Naive thymus-derived CD4-positive, alpha-beta T cell (primary cell): ENCODE results near the gene GREB1L. TPM values are rescaled to one million over a fixed set of nuclear protein-coding genes. Genes with fewer than 3 reads are reported as not detected.

ENCODE experiments used
- ATAC-seq: fragments of 150-1000 bp; cut with Tn5 transposase; 2 replicates; pipeline ENCODE4 v1.10.0; 2021; ENCODE audit warnings: mild to moderate bottlenecking, moderate library complexity
- CTCF ChIA-PET: fragments of 350-600 bp; sonication (Branson Sonifier 250); formaldehyde crosslinking; loops from one replicate; lab custom pipeline; 2021; ENCODE audit warnings: antibody characterized with exemption; lab: Charles Lee
- POLR2A ChIA-PET: fragments of 350-600 bp; sonication (Branson Sonifier 250); formaldehyde crosslinking; loops from one replicate; lab custom pipeline; 2021; ENCODE audit warnings: antibody characterized with exemption, inconsistent platforms; lab: Charles Lee
- DNase-seq, 9 donors: peaks; one replicate each; pipeline versions ENCODE4 v3.0.0 to v3.0.0-alpha.2; 2020 to 2022; ENCODE audit warnings: mixed read lengths in 1 of 9
- H3K27ac ChIP-seq: one replicate; pipeline ENCODE4 v1.7.0; 2013; ENCODE audit warnings: mild to moderate bottlenecking, low read depth, low read length, moderate library complexity
- H3K27me3 ChIP-seq, 2 donors: one replicate each; pipeline ENCODE4 v1.7.0; 2013; ENCODE audit warnings: low read length in 2 of 2, mild to moderate bottlenecking in 2 of 2, moderate library complexity in 2 of 2; ENCODE audit not compliant: control insufficient read depth in 2 of 2, insufficient read depth in 2 of 2
- H3K36me3 ChIP-seq, 3 experiments: 1 replicate in 2 of 3; 2 replicates in 1 of 3; pipeline ENCODE4 v1.7.0; 2013; ENCODE audit warnings: low read length in 3 of 3, mild to moderate bottlenecking in 3 of 3, moderate library complexity in 1 of 3; ENCODE audit not compliant: insufficient read depth in 3 of 3, control insufficient read depth in 2 of 3
- H3K4me1 ChIP-seq, 2 donors: one replicate each; pipeline ENCODE4 v1.7.0; 2013; ENCODE audit warnings: low read length in 2 of 2, mild to moderate bottlenecking in 2 of 2, moderate library complexity in 1 of 2; ENCODE audit not compliant: control insufficient read depth in 2 of 2, insufficient read depth in 2 of 2
- H3K4me3 ChIP-seq: 2 replicates; pipeline ENCODE4 v1.7.0; 2013; ENCODE audit warnings: mild to moderate bottlenecking, low read length
- H3K9me3 ChIP-seq, 3 experiments: 1 replicate in 2 of 3; 2 replicates in 1 of 3; pipeline ENCODE4 v1.7.0; 2013; ENCODE audit warnings: low read length in 3 of 3; ENCODE audit not compliant: control insufficient read depth in 2 of 3
- H3K27ac Mint-ChIP-seq, 9 donors: one replicate each; pipeline ENCODE4 v1.8.0; 2020 to 2022; ENCODE audit warnings: mixed read lengths in 9 of 9, mild to moderate bottlenecking in 8 of 9, moderate library complexity in 5 of 9, inconsistent platforms in 2 of 9
- H3K27me3 Mint-ChIP-seq, 5 donors: one replicate each; pipeline ENCODE4 v1.8.0; 2021 to 2022; ENCODE audit warnings: mixed read lengths in 5 of 5, mild to moderate bottlenecking in 1 of 5
- H3K36me3 Mint-ChIP-seq, 5 donors: one replicate each; pipeline ENCODE4 v1.8.0; 2020 to 2022; ENCODE audit warnings: mixed read lengths in 5 of 5, mild to moderate bottlenecking in 3 of 5, inconsistent platforms in 1 of 5
- H3K4me1 Mint-ChIP-seq, 7 donors: one replicate each; pipeline ENCODE4 v1.8.0; 2020 to 2022; ENCODE audit warnings: mixed read lengths in 7 of 7, mild to moderate bottlenecking in 3 of 7, inconsistent platforms in 1 of 7
- H3K4me3 Mint-ChIP-seq, 10 donors: one replicate each; pipeline ENCODE4 v1.8.0; 2020 to 2022; ENCODE audit warnings: mild to moderate bottlenecking in 10 of 10, mixed read lengths in 10 of 10, moderate library complexity in 6 of 10, inconsistent platforms in 2 of 10
- H3K9me3 Mint-ChIP-seq, 11 donors: one replicate each; pipeline ENCODE4 v1.8.0; 2020 to 2022; ENCODE audit warnings: mixed read lengths in 11 of 11, mild to moderate bottlenecking in 4 of 11, inconsistent platforms in 1 of 11, moderate library complexity in 1 of 11
- intact Hi-C, 2 donors: fragments of 100-400 bp; cut with micrococcal nuclease; formaldehyde crosslinking; loops; one replicate each; pipeline ENCODE4 v1.15.1; 2023
- polyA plus RNA-seq, 2 donors: library from polyadenylated mRNA; unstranded; fragments of 300-500 nt; fragmentation: Illumina TruSeq; gene quantifications; one replicate each; pipeline ENCODE4 v1.2.3, GENCODE V29; 2021
- total RNA-seq, 6 experiments: library from RNA in 5 of 6; stranded (reverse) in 5 of 6; gene quantifications; 1 replicate in 5 of 6; 2 replicates in 1 of 6; pipeline ENCODE4 v1.2.3 and lab custom pipeline; 2021 to 2026

Gene GREB1L
- total and polyA plus RNA-seq, 7 experiments from 2014 or later = 0.09 to 0.11 TPM; not detected in 5

- Histone ChIP-seq H3K4me1 (no peaks in the 10 kb centered on the region), H3K27ac (no peak overlapping the region), H3K4me3 (no peak overlapping the region), H3K27me3 (peaks cover 0 to 5% of the 10 kb centered on the region in 2 donors), H3K36me3 (no peaks in the 10 kb centered on the region), H3K9me3 (no peaks in the 10 kb centered on the region)
- no peak overlapping the region for H3K27ac Mint-ChIP-seq
- peak overlapping the region in 6 of 10 donors; percentile 4 to 66 (median 39) for H3K4me3 Mint-ChIP-seq
- H3K27me3 Mint-ChIP-seq = peaks cover 63 to 77% (median 66%) of the 10 kb centered on the region in 5 donors
- ATAC-seq = no peak
- intact Hi-C loops = loop anchor here in 1 of 2 donors (10.0 kb wide), 1 partner anchor 923 kb away; the partner anchor contains the start of gene GATA6
- no peak for DNase-seq
- peaks cover 0 to 17% (median 6%) of the 10 kb centered on the region in 7 donors for H3K4me1 Mint-ChIP-seq
- H3K9me3 Mint-ChIP-seq = peaks cover 0 to 4% (median 0%) of the 10 kb centered on the region in 11 donors
- H3K36me3 Mint-ChIP-seq = peaks cover 0 to 3% (median 0%) of the 10 kb centered on the region in 5 donors
- ChIA-PET CTCF (no interaction called here), POLR2A (no interaction called here)
Measured at GRCh38 chr18:21241301-21242048, 557 bp upstream of the GREB1L start.

GRCh38 chr18:21242780-21243401 lies 859 bp downstream of the GREB1L start:
- no peak overlapping the region for H3K4me3 ChIP-seq
- no peaks in the 10 kb centered on the region for H3K9me3 ChIP-seq
- Mint-ChIP-seq H3K9me3 (peaks cover 0 to 4% (median 0%) of the 10 kb centered on the region in 11 donors), H3K27ac (no peak overlapping the region), H3K27me3 (peaks cover 55 to 75% (median 72%) of the 10 kb centered on the region in 5 donors), H3K4me3 (peak overlapping the region in 9 of 10 donors; percentile 40 to 80 (median 61)), H3K4me1 (peaks cover 0 to 17% (median 6%) of the 10 kb centered on the region in 7 donors), H3K36me3 (peaks cover 0 to 3% (median 0%) of the 10 kb centered on the region in 5 donors)
- H3K36me3 ChIP-seq = no peaks in the 10 kb centered on the region
- no peaks in the 10 kb centered on the region for H3K4me1 ChIP-seq
- DNase-seq = no peak
- CTCF ChIA-PET = no interaction called here
- POLR2A ChIA-PET = no interaction called here
- no peak overlapping the region for H3K27ac ChIP-seq
- ATAC-seq = no peak
- H3K27me3 ChIP-seq = peaks cover 0 to 5% of the 10 kb centered on the region in 2 donors
- intact Hi-C loops = loop anchor here in 1 of 2 donors (10.0 kb wide), 1 partner anchor 922 kb away; the partner anchor contains the start of gene GATA6

- POLR2A ChIA-PET = no interaction called here
- H3K27ac ChIP-seq = no peak overlapping the region
- H3K4me1 Mint-ChIP-seq = no peaks in the 10 kb centered on the region
- no peaks in the 10 kb centered on the region for H3K27me3 ChIP-seq
- no peak for ATAC-seq
- H3K36me3 Mint-ChIP-seq = no peaks in the 10 kb centered on the region
- H3K4me1 ChIP-seq = no peaks in the 10 kb centered on the region
- no peak for DNase-seq
- no peak overlapping the region for H3K4me3 Mint-ChIP-seq
- H3K27ac Mint-ChIP-seq = peak overlapping the region in 1 of 9 donors; percentile 37
- H3K4me3 ChIP-seq = no peak overlapping the region
- H3K9me3 Mint-ChIP-seq = no peaks in the 10 kb centered on the region
- H3K9me3 ChIP-seq = no peaks in the 10 kb centered on the region
- H3K36me3 ChIP-seq = no peaks in the 10 kb centered on the region
- CTCF ChIA-PET = no interaction called here
- intact Hi-C loops = no loop called here
- H3K27me3 Mint-ChIP-seq = peaks cover 7 to 29% (median 20%) of the 10 kb centered on the region in 5 donors
Measured at GRCh38 chr18:21254576-21254975, 12.5 kb downstream of the GREB1L start.

- ChIA-PET POLR2A (no interaction called here), CTCF (no interaction called here)
- H3K27ac ChIP-seq = no peak overlapping the region
- no peaks in the 10 kb centered on the region for H3K36me3 ChIP-seq
- intact Hi-C loops = no loop called here
- H3K27me3 ChIP-seq = no peaks in the 10 kb centered on the region
- Mint-ChIP-seq H3K36me3 (no peaks in the 10 kb centered on the region), H3K27me3 (peaks cover 4 to 23% (median 14%) of the 10 kb centered on the region in 5 donors), H3K9me3 (no peaks in the 10 kb centered on the region), H3K4me1 (no peaks in the 10 kb centered on the region), H3K27ac (no peak overlapping the region), H3K4me3 (no peak overlapping the region)
- no peak for DNase-seq
- H3K4me1 ChIP-seq = no peaks in the 10 kb centered on the region
- no peak for ATAC-seq
- no peak overlapping the region for H3K4me3 ChIP-seq
- no peaks in the 10 kb centered on the region for H3K9me3 ChIP-seq
Measured at GRCh38 chr18:21255211-21255610, 13.2 kb downstream of the GREB1L start.

- Mint-ChIP-seq H3K27me3 (peaks cover 3 to 20% (median 10%) of the 10 kb centered on the region in 5 donors), H3K36me3 (no peaks in the 10 kb centered on the region), H3K9me3 (no peaks in the 10 kb centered on the region), H3K4me3 (no peak overlapping the region), H3K27ac (no peak overlapping the region), H3K4me1 (no peaks in the 10 kb centered on the region)
- DNase-seq (no peak), ATAC-seq (no peak)
- Histone ChIP-seq H3K4me3 (no peak overlapping the region), H3K4me1 (no peaks in the 10 kb centered on the region), H3K9me3 (no peaks in the 10 kb centered on the region), H3K27ac (no peak overlapping the region), H3K27me3 (no peaks in the 10 kb centered on the region), H3K36me3 (no peaks in the 10 kb centered on the region)
- POLR2A ChIA-PET = no interaction called here
- CTCF ChIA-PET = no interaction called here
- intact Hi-C loops = no loop called here
Measured at GRCh38 chr18:21257386-21257785, 15.4 kb downstream of the GREB1L start.

GRCh38 chr18:21260621-21261020 lies 18.6 kb downstream of the GREB1L start:
- no peak overlapping the region for H3K27ac Mint-ChIP-seq
- Histone ChIP-seq H3K4me3 (no peak overlapping the region), H3K27ac (no peak overlapping the region), H3K27me3 (no peaks in the 10 kb centered on the region), H3K9me3 (no peaks in the 10 kb centered on the region), H3K36me3 (no peaks in the 10 kb centered on the region), H3K4me1 (no peaks in the 10 kb centered on the region)
- no peak for ATAC-seq
- ChIA-PET CTCF (no interaction called here), POLR2A (no interaction called here)
- peaks cover 9 to 12% (median 10%) of the 10 kb centered on the region in 5 donors for H3K27me3 Mint-ChIP-seq
- no peaks in the 10 kb centered on the region for H3K36me3 Mint-ChIP-seq
- H3K4me3 Mint-ChIP-seq = no peak overlapping the region
- intact Hi-C loops = no loop called here
- H3K4me1 Mint-ChIP-seq = no peaks in the 10 kb centered on the region
- no peaks in the 10 kb centered on the region for H3K9me3 Mint-ChIP-seq
- no peak for DNase-seq
